Coronary artery (tissue), 2 donors: ENCODE measurements around the gene CYP1A1.

Source experiments
- DNase-seq: peaks from one replicate; pipeline ENCODE4 v3.0.0-alpha.2; 2017; ENCODE audit warnings: low spot score
- H3K27ac ChIP-seq, 2 donors: fragments of 200-600 bp; sonication (generic); one replicate each; pipeline ENCODE4 v1.5.1; 2016 to 2019
- H3K4me3 ChIP-seq: fragments of 200-600 bp; sonication (generic); 2 replicates; pipeline ENCODE4 v1.5.1; 2016; ENCODE audit warnings: mild to moderate bottlenecking, moderate library complexity
- CTCF ChIP-seq: fragments of 200-600 bp; sonication (generic); IDR thresholded peaks from one replicate; pipeline ENCODE4 v1.5.1; 2019; ENCODE audit warnings: antibody characterized with exemption

CYP1A1 gene

DNA sequence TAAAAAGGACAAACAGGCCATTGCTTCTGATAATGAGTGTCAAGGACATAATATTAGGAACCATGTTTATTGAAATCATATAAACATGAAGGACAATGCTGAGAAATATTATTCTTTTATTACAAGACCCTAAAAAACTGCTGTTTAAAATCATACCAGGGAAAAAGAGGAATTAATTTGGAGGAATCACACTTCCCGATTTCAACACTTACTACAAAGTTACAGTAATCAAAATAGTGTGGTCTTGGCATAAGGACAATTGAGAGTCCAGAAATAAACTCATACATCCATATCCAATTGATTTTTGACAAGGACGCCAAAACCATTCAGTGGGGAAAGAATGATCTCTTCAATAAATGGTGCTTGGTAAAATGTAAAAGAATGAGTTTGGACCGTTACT is 13.0 kb downstream of the CYP1A1 start:
- Histone ChIP-seq H3K27ac (no peak overlapping the region), H3K4me3 (no peak overlapping the region)
- no peak for DNase-seq
- TF ChIP-seq CTCF = no peak

DNA sequence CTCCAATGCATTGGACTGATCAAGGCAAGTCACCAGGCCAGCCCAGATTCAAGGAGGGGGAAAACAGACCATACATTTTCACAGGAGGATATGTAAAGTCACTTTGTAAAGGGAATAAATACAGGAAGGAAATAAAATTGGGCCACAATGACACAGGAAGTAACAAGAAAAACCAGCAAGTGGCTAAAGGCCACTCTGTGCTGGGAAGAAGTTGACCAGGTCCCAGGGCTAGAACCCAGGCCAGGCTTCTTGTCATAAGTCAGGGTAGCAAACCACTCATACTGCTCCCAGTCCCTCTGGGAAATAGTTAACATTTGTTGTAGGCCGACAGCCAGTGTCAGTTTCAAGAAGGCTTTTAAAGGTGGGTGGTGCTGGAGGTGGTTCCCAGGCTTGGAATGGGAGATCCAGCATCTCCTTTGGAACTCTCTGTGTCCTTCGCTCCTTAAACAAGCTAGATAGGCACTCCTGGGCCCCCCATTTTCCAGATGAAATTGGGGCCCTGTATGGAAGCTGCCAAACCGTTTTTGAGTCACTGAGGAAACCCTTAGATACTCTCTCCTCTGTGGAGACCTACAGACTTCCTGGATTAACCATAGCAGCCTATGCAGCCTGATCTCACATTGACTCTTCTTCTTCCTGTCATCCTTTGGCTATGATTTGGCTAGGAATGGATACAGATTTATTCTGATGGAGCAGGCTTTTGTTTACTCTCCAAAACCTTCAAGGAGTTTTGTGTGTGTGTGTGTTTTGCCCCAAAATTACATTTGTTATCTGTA is 14.8 kb downstream of the CYP1A1 start:
- no peak overlapping the region for H3K27ac ChIP-seq
- TF ChIP-seq CTCF = no peak
- H3K4me3 ChIP-seq = no peak overlapping the region
- no peak for DNase-seq

DNA sequence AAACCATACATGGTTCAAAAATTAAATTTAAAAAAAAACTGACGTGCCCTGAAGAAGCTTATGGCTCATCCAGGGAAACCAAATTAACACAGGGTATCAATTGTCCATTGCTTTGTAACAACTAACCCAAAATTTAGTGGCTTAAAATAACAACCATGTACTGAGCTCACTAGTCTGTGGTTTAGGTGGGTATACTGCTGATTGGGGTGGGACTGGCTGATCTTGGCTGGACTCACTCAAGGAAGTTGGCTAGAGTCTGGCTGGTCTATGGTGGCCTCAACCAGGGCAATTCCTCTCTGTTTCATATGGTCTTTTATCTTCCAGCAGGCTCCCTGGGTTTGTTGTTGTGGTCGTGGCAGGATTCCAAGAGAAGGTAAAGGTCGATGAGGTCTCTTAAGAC is 15.4 kb downstream of the CYP1A1 start:
- Histone ChIP-seq H3K27ac (no peak overlapping the region), H3K4me3 (no peak overlapping the region)
- no peak for TF ChIP-seq CTCF
- no peak for DNase-seq

DNA sequence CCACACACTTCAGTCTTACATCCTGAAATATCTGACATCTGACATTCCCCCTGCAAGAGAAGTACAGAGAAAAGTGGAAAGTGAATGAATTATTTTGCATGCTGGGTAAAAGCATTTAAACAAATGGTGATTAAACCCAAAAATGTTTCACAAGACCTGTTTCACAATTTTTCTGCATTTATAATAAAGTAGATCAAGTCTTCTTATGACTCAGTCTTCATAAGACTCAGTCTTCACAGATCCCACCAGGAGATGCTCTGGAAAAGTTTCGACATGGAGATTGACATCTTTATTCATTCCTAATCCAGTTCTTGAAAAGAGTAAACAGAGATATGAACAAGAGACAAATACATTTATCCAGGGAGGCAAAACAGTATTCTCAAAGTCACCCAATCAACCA is 16.3 kb downstream of the CYP1A1 start:
- Histone ChIP-seq H3K4me3 (no peak overlapping the region), H3K27ac (no peak overlapping the region)
- no peak for TF ChIP-seq CTCF
- DNase-seq = no peak

DNA sequence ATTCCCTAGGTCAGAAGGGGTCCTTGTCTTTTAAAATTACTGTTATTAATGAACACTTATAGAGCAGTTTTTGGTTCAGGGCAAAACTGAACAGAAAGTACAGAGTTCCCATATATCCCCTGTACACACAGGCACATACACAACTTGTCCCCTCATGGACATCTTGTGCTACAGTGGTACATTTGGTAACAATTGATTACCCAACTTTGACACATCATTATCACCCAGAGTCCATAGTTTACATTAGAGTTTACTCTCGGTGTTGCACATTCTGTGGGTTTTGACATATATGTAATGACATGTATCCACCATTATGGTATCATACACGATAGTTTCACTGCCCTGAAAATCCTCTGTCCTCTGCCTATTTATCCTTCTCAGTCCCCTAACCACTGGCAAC is 28.5 kb downstream of the CYP1A1 start:
- no peak for DNase-seq
- TF ChIP-seq CTCF = no peak
- H3K4me3 ChIP-seq = peak overlapping the region; percentile 83
- no peak overlapping the region for H3K27ac ChIP-seq

DNA sequence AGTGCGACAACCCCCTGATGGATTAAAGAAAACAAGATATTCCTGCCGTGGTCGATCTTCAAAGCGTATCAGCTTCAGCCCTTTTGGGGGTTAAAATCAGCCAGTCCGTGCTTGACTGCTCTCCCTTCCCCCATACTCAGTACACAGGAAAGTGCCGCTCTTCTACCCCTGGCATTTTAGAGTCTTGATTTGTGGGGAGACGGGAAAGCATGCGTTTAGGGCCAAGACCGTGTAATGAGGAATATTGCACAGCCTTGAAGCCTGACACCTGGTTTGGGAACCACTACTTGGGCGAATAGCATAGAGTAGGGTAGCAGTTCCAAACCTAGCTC is 29.0 kb downstream of the CYP1A1 start:
- peak overlapping the region; percentile 74 to 88 for H3K27ac ChIP-seq
- DNase-seq = no peak
- TF ChIP-seq CTCF = no peak

GRCh38 chr15:74695597-74696397 is 29.5 kb downstream of the CYP1A1 start, which contains the start of gene EDC3:
TSS of gene EDC3 (minus strand) at chr15:74696024. CDS start at chr15:74675124, 20,900 bp downstream.
- H3K4me3 ChIP-seq = peak within 1 kb of the TSS; percentile 83
- peak; percentile 83 for DNase-seq
- TF ChIP-seq CTCF = no peak

More for the DNA sequence above, 29.0 kb downstream of the CYP1A1 start:
- peak overlapping the region; percentile 83 for H3K4me3 ChIP-seq

More at GRCh38 chr15:74695597-74696397, 29.5 kb downstream of the CYP1A1 start, which contains the start of gene EDC3:
- peak within 1 kb of the TSS; percentile 74 to 88 for H3K27ac ChIP-seq
